ENCODE data around the gene ATP9B.

- TF ChIP-seq ISL1 (CRISPR knock-in tag; IDR thresholded peaks at IDR 0.05) (no peak), GLIS3 (CRISPR knock-in tag; IDR thresholded peaks at IDR 0.05) (no peak), ZNF8 (CRISPR knock-in tag; IDR thresholded peaks at IDR 0.05) (no peak)
Measured at GRCh38 chr18:79397830-79398761, 328.9 kb downstream of the ATP9B start.
